ENCODE data around the gene TARDBP.

GRCh38 chr1:11065796-11066195 lies 53.3 kb downstream of the TARDBP start:
- TF ChIP-seq, protein P1, sequence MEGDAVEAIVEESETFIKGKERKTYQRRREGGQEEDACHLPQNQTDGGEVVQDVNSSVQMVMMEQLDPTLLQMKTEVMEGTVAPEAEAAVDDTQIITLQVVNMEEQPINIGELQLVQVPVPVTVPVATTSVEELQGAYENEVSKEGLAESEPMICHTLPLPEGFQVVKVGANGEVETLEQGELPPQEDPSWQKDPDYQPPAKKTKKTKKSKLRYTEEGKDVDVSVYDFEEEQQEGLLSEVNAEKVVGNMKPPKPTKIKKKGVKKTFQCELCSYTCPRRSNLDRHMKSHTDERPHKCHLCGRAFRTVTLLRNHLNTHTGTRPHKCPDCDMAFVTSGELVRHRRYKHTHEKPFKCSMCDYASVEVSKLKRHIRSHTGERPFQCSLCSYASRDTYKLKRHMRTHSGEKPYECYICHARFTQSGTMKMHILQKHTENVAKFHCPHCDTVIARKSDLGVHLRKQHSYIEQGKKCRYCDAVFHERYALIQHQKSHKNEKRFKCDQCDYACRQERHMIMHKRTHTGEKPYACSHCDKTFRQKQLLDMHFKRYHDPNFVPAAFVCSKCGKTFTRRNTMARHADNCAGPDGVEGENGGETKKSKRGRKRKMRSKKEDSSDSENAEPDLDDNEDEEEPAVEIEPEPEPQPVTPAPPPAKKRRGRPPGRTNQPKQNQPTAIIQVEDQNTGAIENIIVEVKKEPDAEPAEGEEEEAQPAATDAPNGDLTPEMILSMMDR (conservative IDR thresholded peaks at IDR 0.05), result no peak
- no peak for TF ChIP-seq ZFX (IDR thresholded peaks at IDR 0.05)
